B cell (primary cell): ENCODE data around the gene CFAP20DC. TPM values are rescaled to one million over a fixed set of nuclear protein-coding genes. Genes with fewer than 3 reads are reported as not detected.
A peak's percentile ranks its signal among the peaks of the same experiment; 100 is the strongest.
"Not testable (repeated sequence)": the region's sequence is repeated elsewhere in the genome, so short reads cannot be mapped to it uniquely, and the experiment has no call there.

Experiments
- ATAC-seq: fragments of 200-7000 bp; cut with Tn5 transposase; one replicate; pipeline ENCODE4 v1.10.0; 2021; ENCODE audit warnings: low read depth, mild to moderate bottlenecking, moderate number of reproducible peaks, moderate library complexity
- CTCF ChIA-PET: fragments of 350-600 bp; sonication (Branson Sonifier 250); formaldehyde crosslinking; loops from one replicate; lab custom pipeline; 2021; ENCODE audit warnings: antibody characterized with exemption, inconsistent platforms; lab: Charles Lee
- POLR2A ChIA-PET: fragments of 350-600 bp; sonication (Branson Sonifier 250); formaldehyde crosslinking; loops from one replicate; lab custom pipeline; 2021; ENCODE audit warnings: antibody characterized with exemption; lab: Charles Lee
- DNase-seq: peaks from one replicate; pipeline ENCODE4 v3.0.0; 2013
- H2AFZ ChIP-seq: 2 replicates; pipeline ENCODE4 v1.6.1; 2012; ENCODE audit warnings: mild to moderate bottlenecking, low read depth, low read length; ENCODE audit not compliant: insufficient read depth, poor library complexity, severe bottlenecking
- H3K27ac ChIP-seq, 2 donors: 1 replicate in 1 of 2; 2 replicates in 1 of 2; pipeline ENCODE4 v1.5.1; 2012 to 2013; ENCODE audit warnings: low read length in 2 of 2, mild to moderate bottlenecking in 2 of 2, moderate library complexity in 1 of 2
- H3K27me3 ChIP-seq, 4 experiments: fragments of 200-600 bp in 1 of 4; sonication (generic) in 1 of 4; replicated peaks in 1 of 4; 1 replicate in 2 of 4; 2 replicates in 2 of 4; pipeline versions ENCODE4 v1.6.1 to v1.7.0; 2013 to 2016; ENCODE audit warnings: low read length in 3 of 4, mild to moderate bottlenecking in 2 of 4, mixed read lengths in 1 of 4, moderate library complexity in 1 of 4; ENCODE audit not compliant: insufficient read depth in 4 of 4, control insufficient read depth in 3 of 4; ENCODE audit errors: control extremely low read depth in 1 of 4
- H3K36me3 ChIP-seq, 2 experiments: replicated peaks in 1 of 2; 1 replicate in 1 of 2; 2 replicates in 1 of 2; pipeline versions ENCODE4 v1.6.1 to v1.7.1; 2013; ENCODE audit warnings: low read length in 1 of 2; ENCODE audit not compliant: insufficient read depth in 2 of 2, control insufficient read depth in 1 of 2; ENCODE audit errors: control extremely low read depth in 1 of 2, extremely low read depth in 1 of 2
- H3K4me1 ChIP-seq, 2 donors: fragments of 200-600 bp in 1 of 2; sonication (generic) in 1 of 2; 1 replicate in 1 of 2; 2 replicates in 1 of 2; pipeline versions ENCODE4 v1.5.1 to v1.6.1; 2013 to 2017; ENCODE audit warnings: low read length in 2 of 2; ENCODE audit not compliant: control insufficient read depth in 2 of 2, insufficient read depth in 2 of 2
- H3K4me2 ChIP-seq: replicated peaks from 2 replicates; pipeline ENCODE3; 2012; ENCODE audit warnings: mild to moderate bottlenecking, low read depth, low read length; ENCODE audit not compliant: poor library complexity, severe bottlenecking
- H3K4me3 ChIP-seq, 5 experiments: fragments of 200-600 bp in 1 of 5; sonication (generic) in 1 of 5; 1 replicate in 3 of 5; 2 replicates in 2 of 5; pipeline versions ENCODE4 v1.5.1 to v1.7.0; 2011 to 2016; ENCODE audit warnings: low read length in 4 of 5, mild to moderate bottlenecking in 4 of 5, low read depth in 2 of 5, control low read depth in 1 of 5, moderate library complexity in 1 of 5; ENCODE audit not compliant: insufficient read depth in 1 of 5; ENCODE audit errors: control extremely low read depth in 1 of 5, extremely low read depth in 1 of 5
- H3K79me2 ChIP-seq: fragments of 200-600 bp; sonication (generic); one replicate; pipeline ENCODE4 v1.6.0; 2016; ENCODE audit warnings: low read length; ENCODE audit not compliant: control insufficient read depth, insufficient read depth
- H3K9ac ChIP-seq: fragments of 200-600 bp; sonication (generic); 2 replicates; pipeline ENCODE4 v1.6.1; 2017; ENCODE audit warnings: mild to moderate bottlenecking, low read length, moderate library complexity
- H3K9me3 ChIP-seq, 3 donors: one replicate each; pipeline versions ENCODE4 v1.6.1 to v1.7.1; 2013; ENCODE audit warnings: low read length in 2 of 3; ENCODE audit not compliant: control insufficient read depth in 2 of 3, insufficient read depth in 1 of 3; ENCODE audit errors: control extremely low read depth in 1 of 3
- H4K20me1 ChIP-seq: 2 replicates; pipeline ENCODE4 v1.6.0; 2012; ENCODE audit warnings: mild to moderate bottlenecking, low read length; ENCODE audit not compliant: insufficient read depth, control insufficient read depth, poor library complexity, severe bottlenecking
- H3K27ac Mint-ChIP-seq: one replicate; pipeline ENCODE4 v1.8.0; 2021; ENCODE audit warnings: mixed read lengths
- H3K27me3 Mint-ChIP-seq: one replicate; pipeline ENCODE4 v1.8.0; 2021; ENCODE audit warnings: mixed read lengths
- H3K4me1 Mint-ChIP-seq: one replicate; pipeline ENCODE4 v1.8.0; 2021; ENCODE audit warnings: mixed read lengths
- H3K4me3 Mint-ChIP-seq: one replicate; pipeline ENCODE4 v1.8.0; 2021; ENCODE audit warnings: mixed read lengths
- H3K9me3 Mint-ChIP-seq: one replicate; pipeline ENCODE4 v1.8.0; 2022; ENCODE audit warnings: mixed read lengths; ENCODE audit not compliant: insufficient read depth
- EZH2 ChIP-seq: IDR thresholded peaks from 2 replicates; pipeline ENCODE4 v1.6.1; 2012; ENCODE audit warnings: borderline replicate concordance, low read depth, mild to moderate bottlenecking, moderate library complexity, low read length; ENCODE audit not compliant: insufficient read depth, poor library complexity, severe bottlenecking
- WGBS: methylation state at CpG from one replicate; pipeline ENCODE4 v1.1.5; 2013; ENCODE audit warnings: missing lambda C conversion rate; ENCODE audit not compliant: insufficient coverage; 5-methylcytosine and 5-hydroxymethylcytosine counted together
- intact Hi-C: fragments of 100-400 bp; cut with micrococcal nuclease; formaldehyde crosslinking; loops from one replicate; pipeline ENCODE4 v1.10.0; 2022
- polyA minus RNA-seq: library from RNA; depleted of rRNA, polyadenylated mRNA; stranded (reverse); fragments of >200 nt; gene quantifications from 2 replicates; pipeline ENCODE4 v1.2.3, GENCODE V29; 2012
- polyA plus RNA-seq: library from polyadenylated mRNA; depleted of rRNA; stranded (reverse); fragments of >200 nt; gene quantifications from 2 replicates; pipeline ENCODE4 v1.2.3, GENCODE V29; 2012
- total RNA-seq, 2 donors: library from RNA; stranded (reverse); fragments of 120-200 nt in 1 of 2; gene quantifications; 1 replicate in 1 of 2; 2 replicates in 1 of 2; pipeline versions ENCODE4 v1.2.3 to v1.2.4, GENCODE V29; 2013 to 2022
- TF ChIP-seq, protein P1 (sequence below): fragments of 200-600 bp; IDR thresholded peaks from one replicate; pipeline ENCODE4 v1.8.0; 2022; ENCODE audit warnings: antibody characterized with exemption, mild to moderate bottlenecking

CFAP20DC gene
- total RNA-seq (0.83 and 1.2 TPM in 2 replicates), polyA plus RNA-seq (0.27 and 0.48 TPM in 2 replicates), polyA minus RNA-seq (0.43 TPM in 2 replicates)
- 0.68 TPM for total RNA-seq (2013)

DNA sequence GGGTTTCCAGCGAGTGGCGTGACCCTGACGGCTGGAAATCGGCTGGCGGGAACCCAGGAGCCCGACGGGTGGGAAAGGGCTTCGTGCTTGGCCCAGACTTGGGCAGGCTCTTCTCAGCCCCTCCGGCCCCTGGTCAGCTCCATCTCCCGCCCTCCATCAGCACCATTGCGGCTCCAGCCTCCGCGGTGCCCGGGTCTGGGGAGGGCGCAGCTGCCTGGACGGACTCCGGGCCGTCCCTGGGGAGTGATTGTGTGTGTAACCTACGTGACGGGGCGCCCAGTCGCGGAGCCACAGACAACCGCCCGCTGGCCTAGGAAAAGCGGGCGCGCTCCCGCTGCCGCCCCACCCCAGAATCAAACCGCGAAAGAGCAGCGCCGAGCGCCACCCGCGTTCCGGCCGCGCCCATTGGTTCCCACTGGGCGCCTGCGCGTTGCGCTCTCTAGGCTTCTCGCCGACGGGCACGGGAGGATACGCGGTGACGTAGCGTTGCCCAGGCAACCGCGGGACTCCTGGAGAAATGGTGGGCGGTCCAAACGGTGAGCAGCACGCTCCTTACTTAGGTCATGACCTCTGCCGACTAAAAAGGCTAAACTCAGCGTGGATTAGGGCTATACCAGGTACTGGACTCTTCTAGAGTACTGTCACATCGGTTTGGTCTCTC is at the start of gene CFAP20DC:
TSS of gene CFAP20DC (minus strand) at position 355 of the 661 bp plus-strand sequence. CDS start 394 bp downstream, outside the sequence.
- 4% methylated on average over 53 of the region's 60 CpGs for WGBS
- POLR2A ChIA-PET = no interaction called here
- H3K27ac ChIP-seq = peak within 1 kb of the TSS; percentile 30 to 71

DNA sequence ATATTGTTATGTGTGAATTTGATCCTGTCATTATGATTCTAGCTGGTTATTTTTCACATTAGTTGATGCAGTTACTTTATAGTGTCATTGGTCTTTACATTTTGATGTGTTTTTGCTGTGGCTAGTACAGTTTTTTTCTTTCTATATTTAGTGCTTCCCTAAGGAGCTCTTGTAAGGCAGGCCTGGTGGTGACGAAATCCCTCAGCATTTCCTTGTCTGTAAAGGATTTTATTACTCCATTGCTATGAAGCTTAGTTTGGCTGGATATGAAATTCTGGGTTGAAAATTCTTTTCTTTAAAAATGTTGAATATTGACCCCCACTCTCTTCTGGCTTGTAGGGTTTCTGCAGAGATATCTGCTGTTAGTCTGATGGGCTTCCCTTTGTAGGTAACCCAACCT is 48.7 kb upstream of the CFAP20DC start:
- H3K4me3 Mint-ChIP-seq, H3K4me1 Mint-ChIP-seq, H3K36me3 ChIP-seq, H3K9me3 ChIP-seq, H3K27me3 ChIP-seq, CTCF ChIA-PET, H3K4me1 ChIP-seq, intact Hi-C loops, H3K4me3 ChIP-seq, H3K27me3 Mint-ChIP-seq, ATAC-seq, H3K27ac ChIP-seq, H3K4me2 ChIP-seq, H2AFZ ChIP-seq, DNase-seq, POLR2A ChIA-PET, H3K27ac Mint-ChIP-seq, H3K9ac ChIP-seq, H4K20me1 ChIP-seq, H3K9me3 Mint-ChIP-seq, H3K79me2 ChIP-seq: not testable (repeated sequence)
- WGBS = no CpG with 5 or more reads among the region's 1 CpG

More for the DNA sequence above, at the start of gene CFAP20DC:
- peak within 1 kb of the TSS; percentile 85 for H3K27ac Mint-ChIP-seq
- intact Hi-C loops = no loop called here
- H2AFZ ChIP-seq = peak within 1 kb of the TSS; percentile 93
- peak; percentile 93 for DNase-seq
- H4K20me1 ChIP-seq = no peaks in the 10 kb centered on the region
- peaks cover 3 to 14% of the 10 kb centered on the region in 2 donors for H3K4me1 ChIP-seq
- no peaks in the 10 kb centered on the region for H3K27me3 Mint-ChIP-seq
- H3K79me2 ChIP-seq = no peaks in the 10 kb centered on the region
- peak within 1 kb of the TSS; percentile 90 for H3K4me3 Mint-ChIP-seq
- peak; percentile 96 for ATAC-seq
- H3K9ac ChIP-seq = peak within 1 kb of the TSS; percentile 77
- peak within 1 kb of the TSS; percentile 80 for H3K4me2 ChIP-seq
- no peaks in the 10 kb centered on the region for H3K9me3 ChIP-seq
- H3K4me3 ChIP-seq = peak within 1 kb of the TSS; percentile 17 to 70 (median 65)
- H3K9me3 Mint-ChIP-seq = no peaks in the 10 kb centered on the region
- no peaks in the 10 kb centered on the region for H3K36me3 ChIP-seq
- no peaks in the 10 kb centered on the region for H3K27me3 ChIP-seq
- peaks cover 7% of the 10 kb centered on the region for H3K4me1 Mint-ChIP-seq
- TF ChIP-seq, protein P1, sequence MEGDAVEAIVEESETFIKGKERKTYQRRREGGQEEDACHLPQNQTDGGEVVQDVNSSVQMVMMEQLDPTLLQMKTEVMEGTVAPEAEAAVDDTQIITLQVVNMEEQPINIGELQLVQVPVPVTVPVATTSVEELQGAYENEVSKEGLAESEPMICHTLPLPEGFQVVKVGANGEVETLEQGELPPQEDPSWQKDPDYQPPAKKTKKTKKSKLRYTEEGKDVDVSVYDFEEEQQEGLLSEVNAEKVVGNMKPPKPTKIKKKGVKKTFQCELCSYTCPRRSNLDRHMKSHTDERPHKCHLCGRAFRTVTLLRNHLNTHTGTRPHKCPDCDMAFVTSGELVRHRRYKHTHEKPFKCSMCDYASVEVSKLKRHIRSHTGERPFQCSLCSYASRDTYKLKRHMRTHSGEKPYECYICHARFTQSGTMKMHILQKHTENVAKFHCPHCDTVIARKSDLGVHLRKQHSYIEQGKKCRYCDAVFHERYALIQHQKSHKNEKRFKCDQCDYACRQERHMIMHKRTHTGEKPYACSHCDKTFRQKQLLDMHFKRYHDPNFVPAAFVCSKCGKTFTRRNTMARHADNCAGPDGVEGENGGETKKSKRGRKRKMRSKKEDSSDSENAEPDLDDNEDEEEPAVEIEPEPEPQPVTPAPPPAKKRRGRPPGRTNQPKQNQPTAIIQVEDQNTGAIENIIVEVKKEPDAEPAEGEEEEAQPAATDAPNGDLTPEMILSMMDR = no peak
- no peak for TF ChIP-seq EZH2
- CTCF ChIA-PET = interaction anchor here (0.9 kb wide), 1 partner anchor 225 kb away, joined by 3 read pairs; no protein-coding TSS in a partner anchor
